ENCODE measurements around the gene ATXN7L1.

Gene ATXN7L1

DNA sequence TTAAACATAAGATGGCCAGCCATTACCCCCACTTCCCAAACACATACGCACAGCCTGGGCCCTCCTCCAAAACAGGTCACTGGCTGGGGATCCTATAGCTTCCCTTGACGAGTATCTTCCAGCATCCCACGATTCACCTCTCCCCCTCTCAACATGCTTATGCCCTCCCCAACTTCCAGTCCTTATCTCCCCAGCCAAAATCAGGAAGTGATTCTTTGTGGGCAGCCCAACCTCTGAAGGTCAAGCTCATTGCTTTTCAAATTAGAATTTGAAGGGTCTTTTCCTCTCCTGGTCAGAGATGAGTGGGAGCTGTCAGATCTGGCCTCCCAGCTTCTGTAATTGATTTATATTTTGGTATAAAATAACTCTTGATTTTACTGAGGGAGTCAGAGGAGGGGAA, 133.6 kb downstream of the ATXN7L1 start:
- Histone ChIP-seq H3K4me3 (no peak overlapping the region), H3K27ac (no peak overlapping the region)
- TF ChIP-seq CTCF (IDR thresholded peaks at IDR 0.05): no peak
- DNase-seq (ENCODE audit: low spot score): no peak

GRCh38 chr7:105741982-105742381, 134.4 kb downstream of the ATXN7L1 start:
- no peak for TF ChIP-seq CTCF (IDR thresholded peaks at IDR 0.05)
- Histone ChIP-seq H3K4me3 (no peak overlapping the region), H3K27ac (no peak overlapping the region)
- no peak for DNase-seq (ENCODE audit: low spot score)

GRCh38 chr7:105738133-105738532, 138.3 kb downstream of the ATXN7L1 start:
- H3K27ac ChIP-seq: no peak overlapping the region
- TF ChIP-seq CTCF (IDR thresholded peaks at IDR 0.05): no peak
- no peak for DNase-seq (ENCODE audit: low spot score)
- no peak overlapping the region for H3K4me3 ChIP-seq

DNA sequence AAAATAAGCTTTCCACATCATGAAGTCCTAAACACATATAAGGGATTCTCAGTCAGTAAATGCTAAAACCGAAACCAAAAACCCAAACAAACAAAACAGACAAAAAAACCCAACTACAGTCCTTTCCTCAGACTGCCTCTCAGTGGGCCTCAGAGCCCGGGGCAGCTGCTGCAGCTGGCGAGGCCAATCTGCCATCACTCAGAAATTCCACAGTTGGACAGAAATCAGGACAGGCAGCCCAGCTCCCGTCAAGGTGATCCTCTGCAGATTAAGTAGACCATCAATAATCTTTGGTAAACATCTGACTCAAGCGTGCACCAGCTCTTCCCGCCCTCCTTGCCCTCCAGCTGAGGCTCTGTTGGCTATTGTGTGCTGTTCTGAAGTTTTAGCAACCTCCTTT, 142.2 kb downstream of the ATXN7L1 start:
- H3K4me3 ChIP-seq: no peak overlapping the region
- no peak overlapping the region for H3K27ac ChIP-seq
- DNase-seq (ENCODE audit: low spot score): no peak
- no peak for TF ChIP-seq CTCF (IDR thresholded peaks at IDR 0.05)

- Histone ChIP-seq H3K27ac (no peak overlapping the region), H3K4me3 (no peak overlapping the region)
- DNase-seq (ENCODE audit: low spot score): no peak
- no peak for TF ChIP-seq CTCF (IDR thresholded peaks at IDR 0.05)
Measured at GRCh38 chr7:105731042-105731441, 145.4 kb downstream of the ATXN7L1 start.

DNA sequence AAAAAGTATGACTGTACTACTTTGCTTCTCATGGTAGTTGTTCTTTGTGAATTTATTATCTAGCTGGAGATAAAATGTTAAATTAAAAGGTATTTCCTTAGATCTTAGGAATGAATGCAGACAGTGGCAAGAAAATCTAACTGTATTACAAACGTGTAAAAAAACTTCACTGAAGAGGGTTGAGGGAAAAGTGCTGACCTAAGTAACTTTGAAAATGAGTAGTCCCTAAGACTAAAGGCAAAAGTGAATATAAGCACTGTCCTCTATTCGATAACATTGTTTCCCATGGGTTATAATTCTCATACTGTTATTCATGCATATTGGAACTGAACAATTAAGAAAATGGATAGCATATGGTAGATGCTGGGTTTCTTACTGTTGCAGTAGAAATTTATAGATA, 148.4 kb downstream of the ATXN7L1 start:
- no peak overlapping the region for H3K27ac ChIP-seq
- no peak overlapping the region for H3K4me3 ChIP-seq
- DNase-seq (ENCODE audit: low spot score): no peak
- TF ChIP-seq CTCF (IDR thresholded peaks at IDR 0.05): no peak

DNA sequence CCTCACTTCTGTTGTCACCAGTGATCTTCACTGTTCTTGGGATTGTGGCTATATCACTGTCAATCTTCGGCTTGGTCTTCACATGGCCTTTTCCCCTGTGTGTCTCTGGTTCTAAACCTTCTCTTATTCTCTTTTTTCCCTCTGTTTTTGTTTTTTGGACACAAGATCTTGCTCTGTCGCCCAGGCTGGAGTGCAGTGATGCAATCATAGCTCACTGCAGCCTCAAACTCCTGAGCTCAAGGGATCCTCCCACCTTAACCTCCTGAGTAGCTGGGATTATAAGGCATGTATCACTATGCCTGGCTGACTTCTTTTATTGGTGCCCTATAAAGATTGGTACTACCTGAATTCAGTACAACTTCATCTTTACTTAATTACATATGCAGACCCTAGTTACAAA, 151.7 kb downstream of the ATXN7L1 start:
- TF ChIP-seq CTCF (IDR thresholded peaks at IDR 0.05): no peak
- Histone ChIP-seq H3K4me3 (no peak overlapping the region), H3K27ac (no peak overlapping the region)
- DNase-seq (ENCODE audit: low spot score): no peak

Data from coronary artery (tissue), 2 donors.